ENCODE results near the gene TRAPPC10.

DNA sequence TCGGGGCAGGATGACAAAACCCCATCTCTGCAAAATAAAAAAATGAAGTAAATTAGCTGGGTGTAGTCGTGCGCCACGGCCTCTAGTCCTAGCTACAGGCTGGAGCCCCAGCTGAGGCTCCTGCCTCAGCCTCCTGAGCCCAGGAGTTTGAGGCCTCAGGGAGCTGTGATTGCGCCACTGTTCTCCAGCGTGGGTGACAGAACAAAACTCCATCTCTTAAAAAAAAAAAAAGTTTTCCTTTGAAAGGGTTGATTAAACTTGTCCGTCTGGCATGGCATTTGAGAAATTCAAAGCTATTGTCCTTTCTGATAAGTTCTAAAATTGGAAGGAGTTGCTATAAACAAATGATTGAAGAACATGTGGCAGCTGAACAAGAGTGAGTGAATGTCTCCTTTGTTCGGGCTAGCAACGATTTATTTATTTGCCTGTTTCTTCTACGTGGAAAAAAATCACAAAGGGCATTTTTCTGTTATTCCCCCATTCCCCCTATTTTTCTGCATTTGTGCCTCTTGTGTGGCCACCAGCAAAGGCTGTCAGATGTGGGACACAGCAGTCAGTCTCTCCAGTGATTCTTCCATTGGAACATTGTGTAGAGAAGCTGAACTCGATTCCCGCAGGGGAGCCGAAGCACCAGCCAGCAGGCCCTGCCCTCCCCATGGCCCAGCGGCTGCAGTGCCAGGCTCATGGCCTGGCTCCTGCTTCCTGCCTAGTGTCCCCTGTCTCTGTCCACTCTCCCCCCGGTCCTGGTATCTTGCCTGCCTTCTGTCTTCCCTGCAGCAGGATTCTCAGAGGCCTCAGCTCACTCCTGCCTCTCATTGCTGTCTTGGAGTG, 73.6 kb downstream of the TRAPPC10 start:
- TF ChIP-seq POLR2A (IDR thresholded peaks at IDR 0.05; ENCODE audit: low read length) (no peak), GATA1 (IDR thresholded peaks at IDR 0.05; ENCODE audit: low read depth, low read length) (no peak)

Measured in erythroblast (primary cell).